Measurements from ENCODE around the gene SPATA13.
"Not testable (repeated sequence)": the region's sequence is repeated elsewhere in the genome, so short reads cannot be mapped to it uniquely, and the experiment has no call there.

Gene SPATA13

DNA sequence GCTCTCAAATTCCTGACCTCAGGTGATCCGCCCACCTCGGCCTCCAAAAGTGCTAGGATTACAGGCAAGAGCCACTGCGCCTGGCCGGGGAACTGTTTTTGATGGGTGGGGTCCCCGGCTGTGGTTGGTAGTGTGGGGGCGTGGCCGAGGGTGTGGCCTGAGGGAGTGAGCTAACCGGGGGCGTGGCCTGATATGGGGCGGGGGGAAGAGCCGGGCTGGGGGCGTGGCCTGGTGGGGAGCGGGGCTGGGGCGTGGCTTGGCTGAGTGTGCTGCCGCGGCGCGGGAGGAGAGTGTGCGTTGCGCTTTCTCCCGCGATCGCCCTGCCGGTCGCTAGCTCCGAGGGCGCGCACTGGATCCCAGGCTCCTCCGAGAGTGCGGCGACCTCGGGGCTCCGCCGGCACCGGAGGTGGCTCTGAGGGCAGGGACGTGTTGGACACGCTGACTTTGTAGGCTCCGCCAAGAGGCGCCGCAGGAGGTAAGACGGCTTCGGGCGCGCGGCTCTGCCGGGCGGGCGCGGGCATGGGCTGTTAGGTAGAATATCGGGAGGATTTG, at the start of gene SPATA13:
TSS of gene SPATA13 (plus strand) at position 263 of the 552 bp plus-strand sequence. CDS start 62,210 bp downstream, outside the sequence.
- peak; percentile 94 for DNase-seq

GRCh38 chr13:24112791-24113190, 47.7 kb upstream of the SPATA13 start:
- DNase-seq = no peak

- no peak for DNase-seq
These were observed 44.8 kb upstream of the SPATA13 start for GRCh38 chr13:24115671-24116070.

- no peak for DNase-seq
These were observed 44.4 kb upstream of the SPATA13 start for GRCh38 chr13:24116131-24116530.

- no peak for DNase-seq
These were observed 41.9 kb upstream of the SPATA13 start for GRCh38 chr13:24118576-24118975.

DNA sequence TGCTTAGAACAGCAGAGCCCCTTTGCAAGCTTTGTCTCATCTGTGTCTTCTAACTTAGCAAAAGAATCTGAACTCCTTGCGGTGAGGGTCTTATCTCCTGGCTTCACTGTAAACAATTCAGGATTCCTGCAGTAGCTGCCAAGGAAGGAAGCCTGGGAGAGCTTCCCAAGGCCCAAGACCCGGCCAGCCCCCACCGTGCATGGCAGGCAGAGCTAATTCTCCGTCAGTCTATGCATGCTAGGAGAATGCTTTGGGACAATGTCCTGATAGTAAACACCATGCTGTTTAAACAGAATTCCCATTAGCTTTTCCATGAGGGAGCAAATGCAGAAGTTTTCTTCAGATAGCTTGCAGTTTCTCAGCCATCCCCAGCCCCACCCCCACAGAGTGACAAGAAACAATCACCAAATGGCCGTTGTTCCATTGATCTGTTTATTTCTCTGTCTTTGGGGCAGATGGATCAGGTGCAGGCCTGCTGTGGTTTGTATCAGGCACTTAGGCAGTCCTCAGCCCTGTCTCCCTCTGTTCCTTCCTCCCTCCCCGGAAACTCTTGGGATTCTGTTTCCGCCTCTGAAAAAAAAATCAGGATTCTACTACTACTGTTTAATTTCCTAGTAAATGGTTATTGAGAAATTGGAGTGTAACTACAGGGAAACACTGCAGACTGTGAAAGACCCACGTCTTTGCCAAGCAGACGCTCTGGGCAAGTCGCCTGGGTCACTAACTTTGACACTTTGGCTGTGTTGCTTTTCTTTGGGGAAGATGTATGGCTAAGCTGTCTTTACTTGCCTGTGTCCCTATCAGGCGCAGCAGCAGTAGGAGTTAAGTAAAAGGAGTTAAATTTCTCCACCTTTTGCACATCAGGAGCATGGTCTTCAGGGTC, 40.7 kb upstream of the SPATA13 start:
- DNase-seq = no peak

GRCh38 chr13:24122045-24122444, 38.5 kb upstream of the SPATA13 start:
- DNase-seq = not testable (repeated sequence)

- no peak for DNase-seq
These were observed 38.0 kb upstream of the SPATA13 start for GRCh38 chr13:24122569-24122968.

- DNase-seq = no peak
These were observed 36.8 kb upstream of the SPATA13 start for GRCh38 chr13:24123761-24124160.

- DNase-seq = no peak
These were observed 35.6 kb upstream of the SPATA13 start for GRCh38 chr13:24124789-24125476.

- DNase-seq = no peak
These were observed 33.3 kb upstream of the SPATA13 start for GRCh38 chr13:24127116-24127631.

GRCh38 chr13:24128112-24128511, 32.4 kb upstream of the SPATA13 start:
- no peak for DNase-seq

DNA sequence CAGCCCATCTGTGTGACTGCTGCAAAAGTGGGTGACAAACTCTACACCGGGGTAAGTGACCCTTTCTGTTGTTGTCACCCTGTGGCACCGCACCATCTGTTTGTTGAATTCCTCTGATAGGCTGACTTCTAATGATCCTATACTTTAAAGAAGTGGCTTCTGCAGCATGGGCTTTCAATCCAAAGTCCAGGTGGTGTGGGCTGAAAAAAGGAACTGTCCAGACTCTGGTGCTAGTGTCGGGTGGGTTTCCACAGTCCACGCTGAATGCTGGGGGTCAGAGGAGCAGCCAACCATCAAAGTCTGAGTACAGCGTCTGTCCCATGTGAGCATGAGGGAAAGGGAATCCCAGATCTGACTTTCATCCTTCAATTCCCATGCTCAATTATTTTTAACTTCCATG, 31.6 kb upstream of the SPATA13 start:
- no peak for DNase-seq

DNA sequence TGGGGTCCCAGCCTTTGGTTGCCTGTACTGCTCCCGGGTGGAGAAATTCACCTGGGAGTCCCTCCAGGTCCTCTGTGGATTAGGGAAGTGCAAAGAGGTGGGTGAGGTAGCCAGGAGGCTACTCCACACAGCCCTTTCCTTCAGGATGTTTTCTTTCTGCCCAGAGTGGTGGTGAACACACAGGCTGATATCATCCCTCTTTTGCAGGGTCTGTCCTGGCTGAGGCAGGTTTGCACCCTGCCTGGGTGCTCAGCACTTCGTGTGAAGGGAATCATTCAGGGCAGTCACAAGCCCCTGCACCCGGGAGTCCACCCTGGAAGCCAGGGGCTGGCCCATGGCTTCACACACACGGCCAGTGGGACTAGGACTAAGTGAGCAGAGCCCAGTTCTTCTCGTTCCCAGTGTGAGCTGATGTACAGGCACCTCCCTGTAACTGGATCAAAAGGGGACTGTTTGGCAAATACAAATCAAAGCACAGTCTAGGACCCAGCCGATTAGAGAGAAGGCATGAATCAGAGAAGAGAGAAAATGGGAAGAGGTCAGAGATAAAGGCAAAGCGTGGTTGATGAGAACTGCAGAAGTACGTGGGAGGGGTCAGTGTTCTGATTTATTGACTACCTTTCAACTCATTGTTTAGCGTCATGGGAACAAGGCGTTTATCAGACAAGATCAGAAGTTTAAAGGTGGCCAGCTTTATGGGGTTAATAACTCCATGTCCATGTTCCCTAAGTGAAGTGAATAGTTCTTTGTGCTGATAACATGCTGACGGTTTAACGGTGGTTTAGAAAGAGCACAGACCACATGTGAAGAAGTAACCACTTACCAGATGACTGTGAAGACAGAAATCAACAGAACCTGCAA, 30.4 kb upstream of the SPATA13 start:
- no peak for DNase-seq

DNA sequence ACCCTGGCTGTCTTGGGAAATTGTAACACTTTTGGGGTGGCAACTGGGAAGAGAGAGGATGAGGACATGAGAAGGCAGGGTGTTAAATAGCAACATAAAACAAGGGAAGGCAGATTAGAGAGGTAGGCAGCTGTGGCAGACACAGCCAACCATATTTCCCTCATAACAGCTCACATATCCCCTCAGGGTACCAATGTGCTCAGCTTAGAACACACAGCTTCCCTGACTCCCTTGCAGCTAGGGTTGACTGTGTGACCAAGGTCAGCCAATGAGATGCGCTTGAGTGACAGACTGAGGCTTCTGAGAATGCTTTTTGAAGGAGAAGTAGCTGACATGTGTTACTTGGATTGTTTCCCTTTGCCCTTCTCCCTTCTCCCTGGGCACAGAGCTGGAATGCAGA, 28.8 kb upstream of the SPATA13 start:
- DNase-seq = no peak

DNA sequence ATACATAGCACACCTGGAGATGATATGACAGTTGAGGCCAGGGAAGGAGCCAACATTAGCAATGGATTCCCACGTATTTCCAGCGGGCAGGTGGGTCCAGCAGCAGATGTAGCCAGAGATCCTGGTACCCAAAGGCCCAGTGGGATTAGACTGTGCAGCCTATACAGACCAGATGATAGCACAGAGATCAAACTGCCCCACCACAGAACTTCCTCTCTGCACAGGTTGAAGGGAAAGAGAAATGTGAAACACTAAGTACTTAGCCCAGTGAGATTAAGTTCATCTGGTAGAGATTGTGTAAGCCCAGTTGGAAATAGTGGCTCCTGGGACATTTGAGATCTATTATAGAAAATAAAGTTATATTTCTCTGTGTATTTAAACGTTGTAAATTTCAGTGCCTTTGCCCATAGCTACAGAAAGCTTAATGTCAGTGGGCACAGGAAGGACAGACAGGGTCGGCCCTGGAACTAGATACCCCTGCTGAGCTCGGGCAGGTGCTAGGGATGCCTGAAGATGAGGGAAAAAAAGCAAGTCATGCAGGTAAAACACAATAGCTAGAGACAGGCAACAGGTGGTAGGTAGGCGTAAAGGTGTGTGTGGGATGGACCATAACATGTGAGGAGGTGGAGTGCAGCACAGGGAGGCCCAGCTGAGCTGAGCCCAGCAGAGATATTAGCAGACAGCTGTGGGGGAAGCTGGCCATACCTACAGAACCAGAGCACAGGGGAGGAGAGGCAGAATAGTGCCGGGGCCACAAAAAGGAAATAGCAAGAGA, 27.3 kb upstream of the SPATA13 start:
- no peak for DNase-seq

DNA sequence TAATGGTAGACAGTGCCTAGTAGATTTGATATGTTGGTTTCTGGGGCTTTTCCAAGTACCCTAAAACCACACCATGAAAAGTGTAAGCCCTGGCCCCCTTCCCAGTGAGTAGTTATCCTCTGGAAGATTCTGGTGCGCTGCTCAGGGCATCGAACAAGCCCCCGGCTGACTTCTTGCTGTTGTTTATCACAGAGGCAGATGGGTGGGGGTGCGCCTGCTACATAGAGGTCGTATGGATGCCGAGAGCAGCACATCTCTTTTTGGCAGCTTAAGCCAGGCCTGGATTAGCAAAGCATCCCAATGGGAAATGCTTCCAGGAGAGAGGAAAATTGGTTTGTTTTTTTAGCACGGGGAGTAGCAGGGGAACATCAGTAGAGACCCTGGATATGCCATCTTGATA, 26.3 kb upstream of the SPATA13 start:
- DNase-seq = no peak

GRCh38 chr13:24134757-24135156, 25.8 kb upstream of the SPATA13 start:
- no peak for DNase-seq

DNA sequence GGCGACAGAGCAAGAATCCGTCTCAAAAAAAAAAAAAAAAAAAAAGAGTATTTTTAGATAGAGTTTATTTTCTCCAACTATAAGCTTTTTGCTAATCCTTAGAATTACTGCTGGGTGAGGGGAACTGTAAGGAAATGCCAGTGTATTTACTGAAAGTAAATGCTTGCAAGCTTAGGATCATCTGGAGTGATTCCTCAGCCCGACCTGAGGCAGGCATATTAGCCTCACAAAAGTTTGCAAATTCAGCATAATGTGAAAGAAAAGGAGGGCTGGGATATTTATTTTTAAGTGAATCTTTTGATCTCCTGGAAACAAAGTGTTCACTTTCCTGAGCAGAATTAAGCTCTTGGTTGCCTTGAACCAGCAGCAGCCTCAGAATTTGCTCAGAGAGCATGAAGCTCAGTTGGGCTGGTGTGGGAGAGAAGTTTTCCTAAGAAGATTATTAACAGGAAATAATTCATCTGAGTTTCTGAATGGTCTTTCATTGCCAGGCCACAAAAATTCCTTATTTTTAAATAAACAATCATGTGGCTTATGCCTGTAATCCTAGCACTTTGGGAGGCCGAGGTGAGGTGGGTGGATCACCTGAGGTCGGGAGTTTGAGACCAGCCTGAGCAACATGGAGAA, 24.7 kb upstream of the SPATA13 start:
- no peak for DNase-seq

- no peak for DNase-seq
These were observed 21.6 kb upstream of the SPATA13 start for GRCh38 chr13:24138911-24139310.

GRCh38 chr13:24141333-24141910, 19.1 kb upstream of the SPATA13 start:
- no peak for DNase-seq
